Suprapubic skin (tissue), 4 donors: ENCODE results near the gene RSRP1. TPM values are rescaled to one million over a fixed set of nuclear protein-coding genes. Genes with fewer than 3 reads are reported as not detected.

Experiments used
- DNase-seq, 2 donors: peaks; one replicate each; pipeline ENCODE4 v3.0.0-alpha.2; 2019; ENCODE audit warnings: low spot score in 2 of 2
- H3K27ac ChIP-seq: fragments of 200-600 bp; sonication (generic); one replicate; pipeline ENCODE4 v1.5.1; 2019
- H3K27me3 ChIP-seq: fragments of 200-600 bp; sonication (generic); one replicate; pipeline ENCODE4 v1.5.1; 2019
- H3K36me3 ChIP-seq: fragments of 200-600 bp; sonication (generic); one replicate; pipeline ENCODE4 v1.5.1; 2019
- H3K4me1 ChIP-seq: fragments of 200-600 bp; sonication (generic); one replicate; pipeline ENCODE4 v1.5.1; 2019
- H3K4me3 ChIP-seq: fragments of 200-600 bp; sonication (generic); one replicate; pipeline ENCODE4 v1.5.1; 2019; ENCODE audit warnings: mild to moderate bottlenecking
- H3K9me3 ChIP-seq: fragments of 200-600 bp; sonication (generic); one replicate; pipeline ENCODE4 v1.5.1; 2019
- CTCF ChIP-seq, 2 donors: fragments of 200-600 bp in 1 of 2; fragments of 450-650 bp in 1 of 2; sonication (generic) in 1 of 2; IDR thresholded peaks; one replicate each; pipeline ENCODE4 v1.5.1; 2016 to 2019; ENCODE audit warnings: antibody characterized with exemption in 2 of 2, mild to moderate bottlenecking in 1 of 2, moderate library complexity in 1 of 2
- EP300 ChIP-seq: sonication (generic); formaldehyde crosslinking; IDR thresholded peaks from one replicate; pipeline ENCODE4 v1.6.1; 2017; ENCODE audit warnings: antibody characterized with exemption
- POLR2A ChIP-seq, 2 donors: fragments of 450-650 bp; IDR thresholded peaks; one replicate each; pipeline ENCODE4 v1.6.1; 2017; ENCODE audit warnings: antibody characterized with exemption in 2 of 2, mild to moderate bottlenecking in 2 of 2, moderate library complexity in 2 of 2
- POLR2AphosphoS5 ChIP-seq, 3 donors: sonication (generic); formaldehyde crosslinking; IDR thresholded peaks; one replicate each; pipeline ENCODE4 v1.6.1; 2017; ENCODE audit warnings: antibody characterized with exemption in 3 of 3
- WGBS: methylation state at CpG from one replicate; pipeline ENCODE4 v1.1.5; 2018; 5-methylcytosine and 5-hydroxymethylcytosine counted together
- total RNA-seq, 4 donors: library from RNA; depleted of rRNA; stranded (reverse); fragments of >200 nt; gene quantifications; one replicate each; pipeline ENCODE4 v1.1.0, GENCODE V29; 2016

Gene RSRP1
- total RNA-seq, 4 donors from 2014 or later: 78.9 to 304 (median 120) TPM

DNA sequence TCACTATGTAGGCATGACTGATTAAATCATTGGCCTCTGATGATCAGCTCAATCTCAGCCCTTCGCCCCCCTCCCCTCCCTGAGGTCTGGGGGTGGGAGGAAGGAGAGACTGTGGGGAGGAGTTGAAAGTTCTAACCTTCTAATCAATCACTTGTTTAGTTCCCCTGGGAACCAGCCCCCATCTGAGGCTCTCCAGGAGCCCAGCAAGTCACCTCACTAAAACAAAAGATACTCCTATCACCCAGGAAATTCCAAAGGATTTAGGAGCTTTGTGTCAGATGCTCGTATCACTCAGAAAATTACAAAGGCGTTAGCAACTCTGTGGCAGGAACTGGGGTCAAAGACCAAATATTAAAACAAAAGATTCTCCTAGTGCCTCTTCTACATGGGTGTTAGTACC, 36.5 kb downstream of the RSRP1 start:
- H3K4me1 ChIP-seq: no peaks in the 10 kb centered on the region
- TF ChIP-seq CTCF (IDR thresholded peaks at IDR 0.05) (no peak), POLR2A (IDR thresholded peaks at IDR 0.05) (no peak), EP300 (no peak), POLR2AphosphoS5 (IDR thresholded peaks at IDR 0.05) (no peak)
- no peaks in the 10 kb centered on the region for H3K36me3 ChIP-seq
- peaks cover 3% of the 10 kb centered on the region for H3K27me3 ChIP-seq
- 64% methylated on average over 3 of the region's 3 CpGs for WGBS
- H3K4me3 ChIP-seq: no peak overlapping the region
- no peaks in the 10 kb centered on the region for H3K9me3 ChIP-seq
- H3K27ac ChIP-seq: no peak overlapping the region
- no peak for DNase-seq

DNA sequence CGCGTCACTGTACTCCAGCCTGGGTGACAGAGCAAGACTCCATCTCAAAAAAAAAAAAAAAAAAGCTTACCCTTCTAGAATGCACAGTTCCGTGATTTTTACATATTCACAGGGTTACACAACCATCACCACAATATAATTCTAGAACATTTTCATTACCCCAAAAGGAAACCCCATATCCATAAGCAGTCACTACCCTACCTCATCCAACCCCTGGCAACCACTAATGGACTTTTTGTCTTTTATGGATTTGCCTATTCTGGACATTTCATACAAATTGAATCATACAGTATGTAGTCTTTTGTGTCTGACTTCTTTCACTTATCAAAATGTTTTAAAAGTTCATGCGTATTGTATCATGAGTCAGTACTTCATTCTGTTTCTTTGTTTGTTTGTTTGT, 37.7 kb downstream of the RSRP1 start:
- no peak for TF ChIP-seq CTCF (IDR thresholded peaks at IDR 0.05)
- TF ChIP-seq POLR2AphosphoS5 (IDR thresholded peaks at IDR 0.05): no peak
- TF ChIP-seq POLR2A (IDR thresholded peaks at IDR 0.05): no peak
- TF ChIP-seq EP300: no peak
- no peak overlapping the region for H3K4me3 ChIP-seq
- WGBS: 93% methylated on average over 4 of the region's 4 CpGs
- no peaks in the 10 kb centered on the region for H3K9me3 ChIP-seq
- no peaks in the 10 kb centered on the region for H3K36me3 ChIP-seq
- no peak overlapping the region for H3K27ac ChIP-seq
- no peaks in the 10 kb centered on the region for H3K4me1 ChIP-seq
- no peak for DNase-seq
- peaks cover 3% of the 10 kb centered on the region for H3K27me3 ChIP-seq

DNA sequence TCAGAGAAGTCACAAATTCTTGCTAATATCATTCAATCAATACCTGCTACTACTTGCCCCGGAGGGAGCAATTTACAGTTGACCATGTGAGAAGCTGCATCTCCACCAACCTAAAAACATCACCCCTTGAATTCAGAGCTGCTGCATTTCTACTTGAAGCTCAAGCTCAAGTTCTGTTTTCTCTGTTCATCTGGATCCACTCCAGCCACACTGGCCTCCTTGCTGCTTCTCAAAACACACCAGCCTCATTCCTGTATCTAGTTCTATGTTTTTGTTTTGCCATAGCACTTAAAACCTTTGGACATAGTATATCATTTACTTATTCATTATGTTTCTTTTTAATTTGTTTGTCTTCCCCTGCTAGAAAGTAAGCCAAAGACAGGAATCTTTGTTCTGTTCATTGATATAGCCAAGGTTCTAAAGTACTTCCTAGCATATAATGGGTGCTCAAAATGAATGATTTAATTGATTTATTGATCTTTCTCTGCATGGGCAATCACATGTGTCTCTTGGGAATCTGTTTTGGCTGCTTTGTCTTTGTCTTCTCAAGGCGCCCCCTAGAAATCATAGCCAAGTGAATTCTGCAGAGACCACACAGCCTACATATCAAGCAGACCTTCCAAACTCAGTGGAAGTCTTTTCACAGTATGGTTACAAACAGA, 38.6 kb downstream of the RSRP1 start:
- no peak for DNase-seq
- peaks cover 3% of the 10 kb centered on the region for H3K27me3 ChIP-seq
- no peak for TF ChIP-seq EP300
- TF ChIP-seq POLR2A (IDR thresholded peaks at IDR 0.05): no peak
- TF ChIP-seq POLR2AphosphoS5 (IDR thresholded peaks at IDR 0.05): no peak
- TF ChIP-seq CTCF (IDR thresholded peaks at IDR 0.05): no peak
- H3K36me3 ChIP-seq: no peaks in the 10 kb centered on the region
- H3K27ac ChIP-seq: no peak overlapping the region
- H3K9me3 ChIP-seq: no peaks in the 10 kb centered on the region
- no peaks in the 10 kb centered on the region for H3K4me1 ChIP-seq
- H3K4me3 ChIP-seq: no peak overlapping the region
- 79% methylated on average over 2 of the region's 2 CpGs for WGBS

DNA sequence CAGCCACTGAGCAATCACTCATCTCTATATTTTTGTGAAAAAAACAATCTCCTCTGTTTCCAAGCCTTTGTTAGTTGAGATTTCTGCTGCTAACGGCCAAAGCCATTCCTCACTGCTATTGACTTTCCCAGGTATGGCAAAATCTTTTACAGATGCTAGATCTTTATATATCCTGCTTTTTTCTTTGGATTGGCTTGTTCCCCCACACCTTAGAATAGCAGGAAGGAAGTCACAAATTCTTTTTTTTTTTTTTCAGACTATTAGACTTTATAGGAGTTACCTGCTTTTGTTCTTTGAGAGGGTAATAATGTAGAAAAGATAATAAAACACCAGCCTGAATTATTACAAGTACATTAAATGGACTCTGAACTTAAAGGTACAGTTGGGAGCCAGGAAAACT, 39.2 kb downstream of the RSRP1 start:
- 72% methylated on average over 1 of the region's 1 CpG for WGBS
- peaks cover 3% of the 10 kb centered on the region for H3K27me3 ChIP-seq
- no peaks in the 10 kb centered on the region for H3K9me3 ChIP-seq
- no peak overlapping the region for H3K4me3 ChIP-seq
- TF ChIP-seq CTCF (IDR thresholded peaks at IDR 0.05) (no peak), POLR2AphosphoS5 (IDR thresholded peaks at IDR 0.05) (no peak), EP300 (no peak), POLR2A (IDR thresholded peaks at IDR 0.05) (no peak)
- H3K27ac ChIP-seq: no peak overlapping the region
- no peaks in the 10 kb centered on the region for H3K4me1 ChIP-seq
- DNase-seq: no peak
- H3K36me3 ChIP-seq: no peaks in the 10 kb centered on the region

- DNase-seq: peak in 1 of 2 donors; percentile 33
- H3K27me3 ChIP-seq: no peaks in the 10 kb centered on the region
- 87% methylated on average over 5 of the region's 5 CpGs for WGBS
These were observed 41.1 kb downstream of the RSRP1 start for GRCh38 chr1:25206201-25206600.

More at GRCh38 chr1:25206201-25206600, 41.1 kb downstream of the RSRP1 start:
- TF ChIP-seq CTCF (IDR thresholded peaks at IDR 0.05): no peak
- Histone ChIP-seq H3K4me3 (no peak overlapping the region), H3K4me1 (no peaks in the 10 kb centered on the region), H3K27ac (no peak overlapping the region), H3K9me3 (no peaks in the 10 kb centered on the region), H3K36me3 (no peaks in the 10 kb centered on the region)
